22Rv1 (cell line): Measurements from ENCODE around the gene TEX35.

Experiments used
- CTCF ChIP-seq: fragments of 450-650 bp; IDR thresholded peaks from 2 replicates; pipeline ENCODE4 v1.5.1; 2017; ENCODE audit warnings: mild to moderate bottlenecking
- ZFX ChIP-seq: fragments of 450-650 bp; IDR thresholded peaks from 2 replicates; pipeline ENCODE4 v1.6.1; 2017; ENCODE audit warnings: antibody characterized with exemption, borderline replicate concordance

GRCh38 chr1:178489399-178489798 lies 23.5 kb upstream of the TEX35 start:
- TF ChIP-seq CTCF (no peak), ZFX (no peak)
